22Rv1 (cell line): ENCODE measurements around the gene KIAA0513.
A peak's percentile ranks its signal among the peaks of the same experiment; 100 is the strongest.
"Not testable (repeated sequence)": the region's sequence is repeated elsewhere in the genome, so short reads cannot be mapped to it uniquely, and the experiment has no call there.

Experiments used
- H3K27ac ChIP-seq: fragments of 450-650 bp; 2 replicates; pipeline ENCODE4 v1.5.1; 2017
- CTCF ChIP-seq: fragments of 450-650 bp; IDR thresholded peaks from 2 replicates; pipeline ENCODE4 v1.5.1; 2017; ENCODE audit warnings: mild to moderate bottlenecking
- ZFX ChIP-seq: fragments of 450-650 bp; IDR thresholded peaks from 2 replicates; pipeline ENCODE4 v1.6.1; 2017; ENCODE audit warnings: antibody characterized with exemption, borderline replicate concordance

Gene KIAA0513

GRCh38 chr16:85113913-85114312 is 86.3 kb downstream of the KIAA0513 start:
- H3K27ac ChIP-seq, result no peak overlapping the region
- TF ChIP-seq CTCF, result no peak
- TF ChIP-seq ZFX, result no peak

DNA sequence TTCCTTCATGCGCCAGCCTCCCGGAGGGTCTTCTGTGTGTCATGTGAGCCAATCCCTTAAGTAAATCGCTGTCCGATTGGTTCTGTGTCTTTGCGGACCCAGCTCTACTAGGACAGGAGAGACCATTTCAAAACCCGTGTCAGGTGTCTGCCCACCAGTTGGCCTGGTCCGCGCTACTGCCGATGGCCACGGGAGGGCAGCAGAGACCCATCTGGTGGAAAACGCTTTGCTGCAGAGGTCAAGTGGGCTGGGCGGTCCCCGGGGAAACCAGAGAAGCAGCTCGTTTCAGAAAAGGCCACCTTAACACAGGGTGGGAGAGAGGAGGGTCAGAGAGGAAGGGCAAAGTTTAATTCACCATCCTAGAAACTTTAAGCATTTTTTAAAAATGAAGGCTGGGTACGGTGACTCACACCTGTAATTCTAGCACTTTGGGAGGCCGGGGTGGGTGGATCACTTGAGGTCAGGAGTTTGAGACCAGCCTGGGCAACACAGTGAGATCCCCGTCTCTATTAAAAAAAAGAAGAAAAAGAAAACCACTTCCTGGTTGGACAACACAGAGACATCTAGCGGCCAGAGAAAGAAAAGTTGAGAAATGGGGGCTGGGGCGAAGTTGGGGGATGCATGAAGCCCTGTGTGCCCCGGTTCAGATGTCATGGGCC is 87.4 kb downstream of the KIAA0513 start:
- H3K27ac ChIP-seq, result no peak overlapping the region
- TF ChIP-seq CTCF, result peak; percentile 97
- TF ChIP-seq ZFX, result no peak

DNA sequence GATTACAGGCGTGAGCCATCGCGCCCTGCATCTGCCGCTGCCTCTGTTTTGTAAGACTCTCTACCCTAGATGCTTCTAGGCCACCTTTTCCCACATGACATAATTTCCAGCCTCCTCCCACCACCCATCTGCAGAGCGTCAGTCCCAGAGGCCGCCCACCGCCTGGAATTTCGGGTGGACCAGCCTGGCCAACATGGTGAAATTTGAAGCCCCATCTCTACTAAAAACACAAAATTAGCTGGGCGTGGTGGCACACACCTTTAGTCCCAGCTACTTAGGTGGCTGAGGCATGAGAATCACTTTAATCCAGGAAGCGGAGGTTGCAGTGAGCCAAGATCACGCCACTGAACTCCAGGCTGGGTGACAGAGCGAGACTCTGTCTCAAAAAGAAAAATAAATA is 89.8 kb downstream of the KIAA0513 start:
- TF ChIP-seq ZFX (no peak), CTCF (no peak)
- no peak overlapping the region for H3K27ac ChIP-seq

- TF ChIP-seq ZFX, result no peak
- TF ChIP-seq CTCF, result no peak
These were observed 92.4 kb downstream of the KIAA0513 start for GRCh38 chr16:85120006-85120340.

GRCh38 chr16:85123441-85123840 is 95.8 kb downstream of the KIAA0513 start:
- H3K27ac ChIP-seq, result not testable (repeated sequence)

More at GRCh38 chr16:85120006-85120340, 92.4 kb downstream of the KIAA0513 start:
- H3K27ac ChIP-seq, result no peak overlapping the region

DNA sequence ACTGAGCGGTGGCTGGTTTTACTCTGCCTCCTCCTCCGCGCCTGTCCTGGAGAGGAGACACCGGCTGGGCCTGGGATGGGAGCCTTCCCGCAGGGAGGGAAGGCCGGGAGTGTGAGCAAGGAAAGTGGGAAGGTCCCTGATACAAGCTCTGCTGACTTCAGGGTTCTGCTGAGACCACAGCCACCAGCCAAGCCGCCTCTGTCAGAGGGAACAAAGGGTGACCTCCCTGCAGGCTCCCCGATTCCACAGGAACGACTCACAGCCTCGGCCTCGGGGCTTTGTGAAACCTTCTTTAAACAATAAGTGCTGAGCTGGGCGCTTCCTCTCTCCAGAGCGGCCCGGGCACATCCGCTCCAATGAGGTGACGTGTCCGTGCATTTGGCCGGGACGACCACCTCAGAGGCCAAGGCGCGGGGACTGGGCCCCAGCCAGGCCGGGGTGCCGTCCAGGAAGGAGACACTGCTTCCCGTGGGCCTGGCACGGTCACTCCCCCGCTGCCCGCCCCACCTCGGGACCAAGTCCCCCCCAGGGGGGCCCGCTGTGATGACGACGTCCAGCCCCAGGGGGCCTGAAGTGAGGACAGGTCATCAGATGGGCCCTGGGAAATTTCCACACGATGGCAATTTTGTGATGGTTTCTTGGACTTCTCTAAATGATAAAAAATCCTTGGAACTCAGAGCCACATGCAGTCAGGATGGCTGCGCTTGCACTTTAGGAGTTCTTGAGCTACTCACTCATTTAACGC is 96.5 kb downstream of the KIAA0513 start:
- H3K27ac ChIP-seq, result no peak overlapping the region

GRCh38 chr16:85124636-85125346 is 97.2 kb downstream of the KIAA0513 start:
- H3K27ac ChIP-seq, result no peak overlapping the region
- no peak for TF ChIP-seq CTCF
- TF ChIP-seq ZFX, result no peak

More for the DNA sequence above, 96.5 kb downstream of the KIAA0513 start:
- TF ChIP-seq ZFX, result no peak
